ENCODE data around the gene CD47. TPM values are rescaled to one million over a fixed set of nuclear protein-coding genes. Genes with fewer than 3 reads are reported as not detected.

Gene CD47
- total and polyA plus RNA-seq, 2 experiments from 2014 or later: 81.7 to 101 TPM

DNA sequence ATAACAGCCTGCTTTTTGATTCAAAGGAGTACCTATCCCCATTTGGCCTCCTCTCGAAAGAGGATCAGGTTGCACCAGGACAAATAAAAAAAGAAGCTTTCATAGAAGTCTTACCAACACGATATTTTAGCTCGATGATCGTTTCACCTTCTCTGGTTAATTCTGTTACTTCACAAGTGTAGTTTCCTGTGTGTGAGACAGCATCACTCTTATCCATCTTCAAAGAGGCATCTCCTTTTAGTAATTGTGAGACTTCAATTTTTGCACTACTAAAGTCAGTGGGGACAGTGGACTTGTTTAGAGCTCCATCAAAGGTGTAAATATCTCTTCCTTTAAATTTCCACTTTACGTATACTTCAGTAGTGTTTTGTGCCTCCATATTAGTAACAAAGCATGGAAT is 11.0 kb downstream of the CD47 start:
- Histone ChIP-seq H3K4me3 (no peak overlapping the region), H2AFZ (no peak overlapping the region), H3K36me3 (replicated peaks; ENCODE audit: insufficient read depth, low read depth) (no peaks in the 10 kb centered on the region), H3K9me3 (ENCODE audit: low read depth) (no peaks in the 10 kb centered on the region), H3K27me3 (no peaks in the 10 kb centered on the region), H3K27ac (no peak overlapping the region), H3K4me1 (ENCODE audit: insufficient read depth) (no peaks in the 10 kb centered on the region), H3K4me2 (no peak overlapping the region), H4K20me1 (ENCODE audit: insufficient read depth, poor library complexity, severe bottlenecking) (no peaks in the 10 kb centered on the region), H3K79me2 (peaks cover 20% of the 10 kb centered on the region), H3K9me2 (replicated peaks; ENCODE audit: insufficient read depth) (no peaks in the 10 kb centered on the region)
- no peak for TF ChIP-seq EZH2phosphoT487 (IDR thresholded peaks at IDR 0.05; ENCODE audit: low read depth, severe bottlenecking, unreplicated experiment)
- TF ChIP-seq EZH2 (IDR thresholded peaks at IDR 0.05; ENCODE audit: borderline replicate concordance): no peak
- TF ChIP-seq, protein P1, sequence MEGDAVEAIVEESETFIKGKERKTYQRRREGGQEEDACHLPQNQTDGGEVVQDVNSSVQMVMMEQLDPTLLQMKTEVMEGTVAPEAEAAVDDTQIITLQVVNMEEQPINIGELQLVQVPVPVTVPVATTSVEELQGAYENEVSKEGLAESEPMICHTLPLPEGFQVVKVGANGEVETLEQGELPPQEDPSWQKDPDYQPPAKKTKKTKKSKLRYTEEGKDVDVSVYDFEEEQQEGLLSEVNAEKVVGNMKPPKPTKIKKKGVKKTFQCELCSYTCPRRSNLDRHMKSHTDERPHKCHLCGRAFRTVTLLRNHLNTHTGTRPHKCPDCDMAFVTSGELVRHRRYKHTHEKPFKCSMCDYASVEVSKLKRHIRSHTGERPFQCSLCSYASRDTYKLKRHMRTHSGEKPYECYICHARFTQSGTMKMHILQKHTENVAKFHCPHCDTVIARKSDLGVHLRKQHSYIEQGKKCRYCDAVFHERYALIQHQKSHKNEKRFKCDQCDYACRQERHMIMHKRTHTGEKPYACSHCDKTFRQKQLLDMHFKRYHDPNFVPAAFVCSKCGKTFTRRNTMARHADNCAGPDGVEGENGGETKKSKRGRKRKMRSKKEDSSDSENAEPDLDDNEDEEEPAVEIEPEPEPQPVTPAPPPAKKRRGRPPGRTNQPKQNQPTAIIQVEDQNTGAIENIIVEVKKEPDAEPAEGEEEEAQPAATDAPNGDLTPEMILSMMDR (IDR thresholded peaks at IDR 0.05; ENCODE audit: poor library complexity): no peak
- WGBS (ENCODE audit: low lambda C conversion rate, missing lambda C conversion rate): 92% methylated on average over 5 of the region's 5 CpGs
- DNase-seq (ENCODE audit: low spot score): no peak

DNA sequence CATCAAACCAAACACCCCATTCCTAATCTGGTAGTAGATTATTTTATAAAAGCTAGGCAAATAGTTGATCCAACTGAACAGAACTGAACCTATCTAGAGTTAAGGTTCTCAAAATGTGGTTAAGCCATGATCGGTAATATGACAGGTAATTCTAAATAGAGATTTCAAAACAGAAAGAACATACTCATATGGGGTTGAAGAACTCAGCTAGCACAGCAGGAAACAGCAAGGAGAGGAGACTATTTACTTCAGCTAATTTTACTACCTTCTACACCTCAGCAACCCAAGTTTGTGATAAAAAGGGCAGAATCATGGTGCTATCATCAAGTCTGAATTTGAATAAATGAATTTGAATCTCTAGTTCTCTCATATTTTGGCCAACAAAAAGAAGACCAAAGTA is 11.8 kb downstream of the CD47 start:
- Histone ChIP-seq H3K4me1 (ENCODE audit: insufficient read depth) (no peaks in the 10 kb centered on the region), H4K20me1 (ENCODE audit: insufficient read depth, poor library complexity, severe bottlenecking) (no peaks in the 10 kb centered on the region), H3K9me2 (replicated peaks; ENCODE audit: insufficient read depth) (no peaks in the 10 kb centered on the region), H3K27ac (no peak overlapping the region), H3K36me3 (replicated peaks; ENCODE audit: insufficient read depth, low read depth) (no peaks in the 10 kb centered on the region), H3K79me2 (peaks cover 15% of the 10 kb centered on the region), H3K9me3 (ENCODE audit: low read depth) (no peaks in the 10 kb centered on the region), H2AFZ (no peak overlapping the region), H3K4me3 (no peak overlapping the region), H3K4me2 (no peak overlapping the region), H3K27me3 (no peaks in the 10 kb centered on the region)
- TF ChIP-seq EZH2phosphoT487 (IDR thresholded peaks at IDR 0.05; ENCODE audit: low read depth, severe bottlenecking, unreplicated experiment): no peak
- no peak for TF ChIP-seq EZH2 (IDR thresholded peaks at IDR 0.05; ENCODE audit: borderline replicate concordance)
- TF ChIP-seq, protein P1 (IDR thresholded peaks at IDR 0.05; ENCODE audit: poor library complexity): no peak
- no peak for DNase-seq (ENCODE audit: low spot score)
- WGBS (ENCODE audit: low lambda C conversion rate, missing lambda C conversion rate): 100% methylated on average over 1 of the region's 1 CpG

DNA sequence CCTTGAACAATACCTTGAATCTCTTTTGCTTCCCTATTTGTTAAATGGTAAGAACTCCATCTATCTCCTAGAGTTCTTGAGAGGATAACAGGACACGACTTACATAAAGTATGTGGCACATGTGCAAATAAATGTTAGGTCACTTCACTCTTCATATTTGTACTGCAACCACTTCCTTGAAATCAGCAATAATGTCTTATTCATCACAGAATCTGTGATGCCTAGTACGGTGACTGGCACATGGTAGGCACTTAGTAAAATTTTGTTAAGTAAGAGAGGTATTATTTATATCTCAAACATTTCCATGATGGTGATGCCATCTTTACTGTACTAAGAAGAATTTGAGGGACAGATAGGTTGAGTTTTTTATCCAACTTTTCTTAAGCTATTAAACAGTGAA is 14.3 kb downstream of the CD47 start:
- H4K20me1 ChIP-seq (ENCODE audit: insufficient read depth, poor library complexity, severe bottlenecking): no peaks in the 10 kb centered on the region
- no peaks in the 10 kb centered on the region for H3K9me3 ChIP-seq (ENCODE audit: low read depth)
- H3K27ac ChIP-seq: no peak overlapping the region
- no peaks in the 10 kb centered on the region for H3K36me3 ChIP-seq (replicated peaks; ENCODE audit: insufficient read depth, low read depth)
- no peaks in the 10 kb centered on the region for H3K4me1 ChIP-seq (ENCODE audit: insufficient read depth)
- H3K4me3 ChIP-seq: no peak overlapping the region
- H3K9me2 ChIP-seq (replicated peaks; ENCODE audit: insufficient read depth): no peaks in the 10 kb centered on the region
- no peak for DNase-seq (ENCODE audit: low spot score)
- no peak overlapping the region for H3K4me2 ChIP-seq
- TF ChIP-seq, protein P1 (IDR thresholded peaks at IDR 0.05; ENCODE audit: poor library complexity): no peak
- TF ChIP-seq EZH2 (IDR thresholded peaks at IDR 0.05; ENCODE audit: borderline replicate concordance) (no peak), EZH2phosphoT487 (IDR thresholded peaks at IDR 0.05; ENCODE audit: low read depth, severe bottlenecking, unreplicated experiment) (no peak)
- H2AFZ ChIP-seq: no peak overlapping the region
- no peaks in the 10 kb centered on the region for H3K27me3 ChIP-seq
- 94% methylated on average over 2 of the region's 2 CpGs for WGBS (ENCODE audit: low lambda C conversion rate, missing lambda C conversion rate)
- H3K79me2 ChIP-seq: peaks cover 5% of the 10 kb centered on the region
